RCC 7860 (cell line): ENCODE data around the gene LDLRAD4.

Source experiments
- DNase-seq: peaks from one replicate; pipeline ENCODE4 v3.0.0-alpha.2; 2015; ENCODE audit warnings: low spot score
- FAIRE-seq: peaks from 2 replicates; lab custom pipeline; 2012; peaks lifted over from hg19 to GRCh38; lab: Jason Lieb, UNC

The LDLRAD4 gene

DNA sequence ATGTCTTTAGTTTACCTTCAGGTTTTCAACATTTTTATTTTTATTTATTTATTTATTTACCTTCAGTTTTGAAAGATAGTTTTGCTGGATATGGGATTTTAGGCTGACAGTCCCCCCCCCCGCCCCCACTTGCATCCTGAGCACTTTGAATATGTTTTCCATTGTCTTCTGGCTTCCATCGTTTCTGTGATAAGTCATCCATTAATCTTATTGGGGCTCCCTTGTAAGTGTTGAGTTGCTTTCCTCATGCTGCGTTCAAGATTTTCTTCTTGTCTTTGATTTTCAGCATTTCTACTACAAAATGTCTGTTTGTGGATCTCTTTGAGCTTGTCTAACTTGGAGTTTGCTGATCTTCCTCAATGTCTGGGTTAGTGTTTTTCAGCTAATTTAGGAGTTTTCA, 19.4 kb upstream of the LDLRAD4 start:
- FAIRE-seq: no peak
- DNase-seq: no peak

DNA sequence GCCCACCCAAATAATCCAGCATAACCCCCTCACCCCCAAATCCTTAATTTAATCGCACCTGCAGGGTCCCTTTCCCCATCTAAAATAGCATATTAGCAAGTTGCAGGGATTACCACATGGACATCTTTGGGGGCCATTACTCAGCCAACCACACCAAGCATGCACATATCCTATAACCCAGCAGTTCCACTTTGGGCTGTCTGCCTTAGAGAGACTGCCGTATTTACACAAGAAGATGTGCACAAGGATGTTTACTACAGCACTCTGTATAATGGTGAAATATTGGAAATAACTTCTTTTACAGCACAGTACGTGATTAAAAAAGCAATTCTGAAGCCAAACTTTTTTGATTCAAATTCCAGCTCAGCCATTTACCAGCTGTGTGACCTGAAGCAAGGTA, 17.3 kb upstream of the LDLRAD4 start:
- no peak for FAIRE-seq
- DNase-seq: no peak

DNA sequence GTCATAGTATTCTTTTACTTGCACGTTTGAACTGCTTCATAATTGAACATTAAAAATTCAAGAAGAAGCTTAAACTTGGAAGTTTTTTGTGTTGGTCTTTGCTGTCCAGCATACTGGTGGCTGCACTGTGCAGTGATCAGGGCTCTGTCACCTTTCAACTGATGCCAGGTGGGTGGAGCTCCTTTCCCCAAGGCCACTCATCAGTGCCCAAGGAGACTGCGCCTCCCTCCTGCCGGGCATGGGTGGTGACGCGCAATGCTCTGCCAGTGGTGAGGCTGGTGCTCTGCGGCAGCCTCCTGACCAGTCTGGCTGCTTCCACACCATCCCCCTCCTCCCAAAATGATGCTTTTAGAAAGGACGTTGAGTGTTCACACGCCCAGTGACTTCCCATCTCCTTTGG, 16.0 kb upstream of the LDLRAD4 start:
- DNase-seq (no peak), FAIRE-seq (no peak)

DNA sequence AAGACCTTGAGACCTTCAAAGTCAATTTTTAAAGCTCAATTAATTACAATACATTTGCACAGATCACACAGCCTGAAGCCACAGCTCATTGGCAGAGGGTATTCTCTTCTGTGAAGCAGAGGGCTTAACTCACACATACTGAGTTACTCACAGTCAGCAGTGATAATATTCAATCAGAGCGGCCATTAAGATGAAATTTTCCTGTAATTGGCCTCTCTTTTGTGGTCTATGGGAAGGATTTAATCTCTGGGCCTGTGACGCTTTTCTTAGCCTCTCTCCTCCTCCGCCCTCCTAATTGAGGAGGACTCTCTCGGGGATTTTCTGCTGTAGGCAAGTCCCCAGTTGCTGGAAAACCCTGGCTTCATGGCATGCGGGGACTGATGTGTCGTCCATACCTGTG, 12.3 kb upstream of the LDLRAD4 start:
- FAIRE-seq (no peak), DNase-seq (no peak)

DNA sequence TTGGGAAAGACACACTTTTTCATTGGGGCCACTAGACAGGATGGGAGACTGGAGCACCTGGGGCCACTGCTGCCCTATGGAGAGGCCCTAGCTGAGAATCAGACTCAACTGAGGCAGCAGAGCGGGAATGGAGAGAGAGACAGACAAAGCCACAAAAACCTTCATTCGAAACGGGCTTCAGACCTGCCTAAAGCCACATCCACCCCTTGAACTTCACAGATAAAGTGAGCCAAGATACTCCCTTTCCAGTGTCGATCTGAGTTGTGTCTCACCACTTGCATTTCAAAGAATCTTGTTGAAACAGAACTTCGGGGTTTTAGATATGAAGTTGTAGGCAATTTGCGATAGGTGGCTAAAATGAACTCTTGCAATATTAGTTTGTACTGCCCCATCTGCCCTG, 11.3 kb upstream of the LDLRAD4 start:
- FAIRE-seq: no peak
- no peak for DNase-seq

DNA sequence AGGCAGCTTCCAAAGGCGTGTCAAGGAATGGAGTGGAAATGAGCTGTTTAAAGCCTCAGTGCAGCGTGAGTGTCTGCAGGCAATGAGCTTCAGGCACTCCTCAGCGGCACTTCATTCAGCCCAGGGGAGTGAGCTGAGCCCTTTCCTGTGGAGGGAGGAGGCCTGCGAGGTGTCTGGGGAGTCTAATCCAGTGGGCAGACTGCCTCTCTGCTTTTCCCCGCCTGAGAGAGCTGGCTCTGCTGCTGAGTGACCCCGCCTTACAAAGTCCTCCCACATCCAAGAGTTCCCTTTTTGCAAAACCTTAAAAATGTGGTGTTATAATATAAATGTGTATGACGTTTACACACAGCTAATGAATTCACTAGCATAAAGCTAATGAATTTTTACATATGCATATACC, 7.0 kb upstream of the LDLRAD4 start:
- FAIRE-seq: no peak
- no peak for DNase-seq

DNA sequence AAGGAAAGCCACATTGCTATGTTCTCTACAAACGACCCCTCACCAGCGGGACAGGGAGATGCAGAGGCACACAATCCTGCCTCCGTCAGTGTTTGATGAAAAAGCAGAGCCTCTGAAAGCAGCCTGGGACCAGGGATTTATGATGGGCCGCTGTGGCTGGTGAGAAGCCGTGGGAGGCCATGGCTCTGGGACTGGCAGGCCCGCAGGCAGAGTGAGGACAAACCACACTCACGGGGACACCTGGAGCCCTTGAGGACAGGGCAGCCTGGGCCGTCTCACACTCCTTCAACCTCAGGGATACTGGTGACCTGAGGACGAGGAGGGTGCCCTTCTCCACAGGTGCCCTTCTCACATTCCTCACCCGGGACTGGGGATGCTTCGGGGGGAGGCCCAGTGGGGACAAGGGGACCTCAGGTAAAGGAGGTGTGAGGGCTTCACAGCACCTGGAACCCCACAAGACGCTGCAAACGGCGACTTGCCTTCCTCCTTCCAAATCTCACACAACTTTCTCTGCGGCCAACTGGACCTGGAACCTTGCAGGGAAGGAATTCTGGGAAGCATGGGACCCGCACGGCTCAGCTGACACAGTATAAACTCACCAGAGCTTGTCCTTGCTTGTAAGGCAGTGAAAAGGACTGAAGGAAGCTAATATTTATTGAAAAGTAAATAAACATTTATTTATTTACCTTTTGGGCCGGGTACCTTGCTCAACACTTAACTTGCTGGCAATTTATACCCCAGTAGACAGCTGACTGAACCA, 5.3 kb upstream of the LDLRAD4 start:
- FAIRE-seq (no peak), DNase-seq (no peak)

DNA sequence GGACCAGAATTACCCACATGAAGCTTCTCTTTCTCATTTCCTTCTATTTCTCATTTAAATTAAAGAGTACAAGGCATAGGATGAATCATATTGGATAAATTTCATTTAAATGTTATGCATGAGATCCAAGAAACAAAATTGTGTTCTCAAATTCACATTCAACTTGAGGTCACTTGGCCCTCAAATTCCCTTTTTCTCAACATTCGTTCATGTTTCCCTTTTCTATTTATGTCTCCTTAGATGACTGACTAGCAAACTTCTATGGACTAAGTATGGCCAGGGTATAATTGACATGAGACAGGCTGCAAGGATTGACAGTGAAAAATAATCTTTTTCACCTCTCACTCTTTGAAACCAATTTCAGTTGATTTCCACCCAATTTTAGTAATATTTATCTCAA, 4.0 kb upstream of the LDLRAD4 start:
- no peak for DNase-seq
- FAIRE-seq: no peak

DNA sequence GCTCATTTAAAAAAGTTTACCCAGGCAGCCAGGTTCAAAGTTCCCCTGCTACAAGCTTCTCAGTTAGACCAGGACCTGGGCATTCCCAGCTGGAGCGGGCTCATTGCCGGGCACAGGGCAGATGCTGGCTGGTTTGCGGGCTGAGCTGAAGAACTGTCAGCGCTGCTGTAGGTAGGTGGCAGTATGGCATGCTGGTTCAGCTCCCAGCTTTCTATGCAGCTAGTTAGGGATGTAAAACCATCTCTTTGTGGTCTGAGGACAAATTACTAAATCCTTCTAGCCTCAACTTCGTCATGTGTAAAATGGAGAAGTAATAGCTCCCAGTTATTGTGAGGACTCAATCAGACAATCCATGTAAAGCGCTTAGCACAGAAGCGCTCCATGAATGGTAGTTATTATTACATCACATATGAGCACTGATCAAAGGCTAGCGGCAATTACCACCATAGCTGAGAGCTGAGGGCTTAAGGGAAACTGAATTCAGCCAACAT, 2.4 kb upstream of the LDLRAD4 start:
- DNase-seq: peak; percentile 16
- FAIRE-seq: no peak

DNA sequence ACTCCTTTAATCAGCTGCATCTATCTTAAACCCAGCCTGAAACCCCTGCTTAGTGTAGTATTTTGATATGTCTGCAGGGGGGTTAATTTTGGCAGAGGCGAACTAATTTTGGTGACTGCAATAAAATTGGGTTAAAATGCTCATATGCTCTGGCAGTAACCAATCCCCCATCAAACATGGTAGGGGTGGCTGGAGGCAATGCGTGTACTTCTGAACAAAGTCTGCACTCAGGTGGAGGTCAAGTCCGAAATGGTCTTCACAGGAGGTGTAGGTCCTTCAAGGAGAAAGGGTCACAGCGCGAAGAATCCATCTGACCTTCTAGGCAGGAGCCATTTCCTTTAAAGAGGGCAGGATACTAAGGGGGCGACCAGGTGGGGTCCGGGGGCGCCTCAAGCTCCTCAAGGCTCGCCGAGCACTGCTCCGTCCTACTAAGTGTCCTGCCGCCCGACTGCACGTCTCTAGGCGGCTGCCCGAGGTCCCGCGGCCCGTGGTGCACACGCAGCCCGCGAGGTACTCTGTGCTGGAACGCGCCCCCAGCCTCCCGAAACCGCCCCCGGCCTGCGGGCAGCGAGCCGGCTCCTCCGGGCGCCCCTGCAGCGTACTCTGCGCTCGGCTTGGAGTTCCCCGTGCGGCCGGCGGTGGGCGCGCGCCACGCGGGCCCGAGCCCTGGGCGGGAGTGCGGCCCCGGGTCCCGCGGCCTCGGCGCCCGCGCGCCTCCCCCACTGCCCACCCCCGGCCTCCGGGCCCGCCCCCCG, 1.7 kb upstream of the LDLRAD4 start:
- DNase-seq: no peak
- FAIRE-seq: no peak

DNA sequence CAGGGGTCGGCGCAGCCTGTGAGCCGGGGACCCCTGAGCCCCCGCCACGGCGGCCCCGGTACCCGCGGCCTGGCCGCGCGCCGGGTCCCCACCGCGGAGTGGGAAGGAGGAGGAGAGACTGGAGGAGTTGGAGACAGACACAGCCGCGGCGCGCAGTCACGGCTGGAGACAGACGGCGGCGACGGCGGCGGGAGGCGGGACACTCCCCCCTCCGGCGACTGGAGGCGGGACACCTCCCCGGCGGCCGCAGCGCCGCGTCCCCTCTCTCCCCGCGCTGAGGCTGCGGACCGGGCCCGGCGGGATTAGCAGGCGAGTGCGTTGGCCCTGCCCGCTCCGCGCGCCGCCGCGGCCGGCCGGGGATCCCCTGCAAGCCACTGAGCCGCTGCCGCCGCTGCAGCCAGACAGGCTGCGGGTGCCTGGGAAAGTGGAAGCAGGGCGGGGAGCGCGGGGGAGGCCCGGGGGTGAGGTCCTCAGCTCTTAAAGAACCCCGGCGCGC, 1.0 kb upstream of the LDLRAD4 start:
- no peak for DNase-seq
- no peak for FAIRE-seq

DNA sequence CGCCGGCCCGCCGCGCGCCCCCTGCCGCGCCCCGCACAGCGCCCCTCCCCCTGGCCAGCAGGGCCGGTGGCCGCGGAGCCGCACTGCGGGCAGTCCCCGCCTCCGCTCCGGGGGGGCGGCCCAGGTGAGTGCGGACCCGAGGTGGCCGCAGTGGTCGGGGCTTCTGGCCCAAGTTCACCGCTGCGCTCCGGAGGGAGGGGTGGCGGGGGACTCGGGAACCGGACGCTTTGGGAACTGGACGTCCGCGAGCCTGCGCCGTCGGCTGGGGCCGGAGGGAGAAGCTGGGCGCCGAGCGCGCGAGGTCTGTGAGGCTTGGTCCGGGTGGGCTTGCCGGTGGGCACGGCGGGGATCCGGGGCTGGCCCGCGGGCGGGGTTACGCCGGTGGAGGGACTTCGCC, 591 bp upstream of the LDLRAD4 start:
- DNase-seq (no peak), FAIRE-seq (no peak)

DNA sequence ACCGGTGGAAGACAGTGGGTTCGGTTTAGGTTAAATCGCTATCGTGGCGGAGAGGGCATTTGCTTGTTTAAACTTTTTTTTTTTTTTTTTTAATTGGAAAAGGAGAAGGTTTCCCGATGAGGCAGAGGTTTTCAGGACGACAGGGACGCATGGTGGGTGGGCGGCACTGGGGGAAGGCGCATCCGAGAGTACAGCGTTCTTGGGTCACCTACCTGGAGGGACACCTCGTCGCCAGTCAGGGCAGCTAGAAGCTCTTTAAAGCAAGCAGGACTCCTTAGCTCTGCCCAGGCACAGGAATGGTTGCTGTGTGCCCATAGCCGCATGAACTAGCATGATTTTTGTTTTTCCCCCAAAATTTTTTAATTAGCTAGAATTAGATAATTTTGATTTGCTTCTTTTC, 437 bp downstream of the LDLRAD4 start:
- FAIRE-seq (no peak), DNase-seq (no peak)

DNA sequence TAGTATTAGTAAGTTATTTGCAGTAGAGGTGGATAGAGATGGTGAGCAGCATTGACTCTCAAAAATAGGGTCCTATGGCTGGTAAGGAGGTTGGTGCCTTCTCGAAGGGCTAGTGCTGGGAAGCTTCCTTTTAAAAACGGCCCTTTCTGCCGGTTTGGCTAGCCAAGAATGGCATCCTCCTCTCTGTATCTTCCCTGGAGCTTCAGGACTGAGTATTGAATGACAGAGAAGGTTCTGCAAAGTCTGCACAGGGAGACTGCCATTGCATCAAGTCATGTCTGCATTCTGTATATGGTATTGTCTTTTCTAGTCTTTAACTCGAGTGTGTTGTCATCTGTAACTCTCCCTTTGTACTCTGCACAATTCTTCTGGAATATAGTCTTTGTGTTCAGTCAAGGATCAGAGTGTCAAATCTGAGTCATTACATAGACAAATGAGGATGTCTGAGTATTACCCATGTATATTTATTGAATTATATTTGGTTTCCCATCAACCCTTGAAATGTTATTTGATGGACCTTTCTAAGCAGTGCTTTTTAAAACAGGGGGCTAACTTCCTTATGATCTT, 1.1 kb downstream of the LDLRAD4 start:
- no peak for FAIRE-seq
- no peak for DNase-seq

DNA sequence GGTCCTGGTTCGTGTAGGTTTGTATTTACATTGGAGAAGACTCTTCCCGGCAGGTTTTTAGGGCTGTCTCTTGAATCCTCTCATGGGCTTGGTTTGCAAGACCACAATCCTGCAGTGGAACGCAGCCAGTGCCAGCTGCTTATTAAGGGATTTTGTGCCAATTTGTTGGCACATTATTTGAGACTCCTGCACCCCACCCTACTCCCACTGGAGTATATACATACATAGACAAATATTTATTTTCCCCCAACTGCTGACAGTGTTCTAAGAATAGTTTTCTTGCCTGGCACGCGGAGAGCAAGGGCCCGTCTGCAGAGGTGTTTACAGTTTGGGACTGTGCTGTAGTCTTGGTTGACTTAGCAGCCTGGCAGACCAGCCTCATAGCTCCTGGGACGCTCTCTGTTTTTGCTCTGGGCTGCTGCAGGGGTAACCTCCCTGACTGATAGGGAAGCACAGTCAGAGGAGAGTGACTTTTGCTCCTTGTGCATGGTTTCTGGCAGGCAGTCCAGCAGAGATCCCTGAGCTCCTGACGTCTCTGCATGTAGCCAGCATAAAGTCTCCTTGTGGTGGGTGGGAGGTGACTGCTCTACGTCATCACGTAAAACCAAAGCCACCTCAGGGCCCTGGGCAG, 1.9 kb downstream of the LDLRAD4 start:
- FAIRE-seq: no peak

DNA sequence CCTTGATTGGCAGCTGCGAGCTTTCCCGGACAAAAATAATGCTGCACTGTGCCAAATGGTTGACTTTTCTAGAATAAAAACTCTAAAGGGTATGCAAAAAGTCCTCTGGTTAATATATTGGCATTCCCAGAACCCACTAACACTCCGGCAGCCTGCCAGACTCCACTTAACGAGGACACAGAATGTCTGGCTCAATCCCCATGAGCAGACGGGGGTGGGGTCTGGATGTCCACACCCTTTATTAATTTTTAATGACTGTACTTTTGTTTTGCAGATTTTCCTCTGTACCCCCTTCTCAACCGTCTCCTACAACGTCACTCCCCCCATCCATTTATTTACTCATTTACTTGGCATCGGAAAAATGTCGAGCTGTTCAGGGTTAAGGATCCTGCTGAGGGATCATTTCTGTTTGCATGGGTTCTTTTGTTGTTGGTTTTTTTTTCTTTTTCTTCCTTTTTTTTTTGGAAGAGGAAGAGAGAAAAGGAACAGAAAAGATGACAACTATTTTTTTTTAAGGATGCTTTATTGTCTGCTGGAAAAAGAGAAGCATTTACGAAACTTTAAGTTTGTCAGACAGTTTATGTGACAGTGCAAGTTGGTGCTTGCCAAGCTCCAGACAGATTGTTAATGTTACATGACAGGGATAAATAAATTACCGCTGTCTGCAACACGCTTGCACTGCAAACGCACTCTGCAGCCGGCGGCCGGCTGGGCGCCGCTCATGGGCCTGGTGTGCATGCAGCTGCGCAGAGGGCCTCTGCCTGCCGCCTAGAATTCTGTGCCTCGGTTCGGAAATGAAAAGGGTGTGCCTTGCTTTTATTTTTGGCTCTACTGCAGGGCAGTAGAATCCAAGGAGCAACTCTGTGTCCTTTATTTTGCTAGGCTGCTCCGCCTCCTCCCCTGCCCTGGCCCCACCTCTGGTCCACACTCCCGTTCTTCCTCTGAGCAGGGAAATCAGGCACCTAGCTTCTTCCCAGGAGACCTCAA, 3.6 kb downstream of the LDLRAD4 start:
- no peak for FAIRE-seq

More for the DNA sequence above, 1.9 kb downstream of the LDLRAD4 start:
- DNase-seq: no peak

DNA sequence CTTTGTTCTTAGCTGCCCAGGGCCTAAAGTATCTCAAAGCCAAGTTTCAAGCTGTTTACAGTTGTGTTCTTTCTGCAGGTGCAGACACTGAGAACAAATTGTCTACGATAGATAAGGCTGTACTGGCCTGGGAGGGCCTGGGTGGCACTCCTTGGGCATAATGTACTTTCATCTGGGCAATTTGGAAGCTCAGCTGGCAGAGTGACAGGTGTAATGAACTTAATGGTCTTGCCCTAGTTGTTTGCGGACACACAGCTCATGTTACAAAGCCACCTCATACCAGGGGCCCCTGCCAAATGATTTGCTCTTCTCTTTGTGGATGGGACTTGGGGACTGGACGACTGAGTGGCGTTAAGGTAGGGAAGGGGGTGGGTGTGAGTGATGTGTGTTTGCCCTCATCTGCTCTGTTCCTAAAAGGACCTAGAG, 4.3 kb downstream of the LDLRAD4 start:
- no peak for DNase-seq
- no peak for FAIRE-seq

More for the DNA sequence above, 3.6 kb downstream of the LDLRAD4 start:
- no peak for DNase-seq

DNA sequence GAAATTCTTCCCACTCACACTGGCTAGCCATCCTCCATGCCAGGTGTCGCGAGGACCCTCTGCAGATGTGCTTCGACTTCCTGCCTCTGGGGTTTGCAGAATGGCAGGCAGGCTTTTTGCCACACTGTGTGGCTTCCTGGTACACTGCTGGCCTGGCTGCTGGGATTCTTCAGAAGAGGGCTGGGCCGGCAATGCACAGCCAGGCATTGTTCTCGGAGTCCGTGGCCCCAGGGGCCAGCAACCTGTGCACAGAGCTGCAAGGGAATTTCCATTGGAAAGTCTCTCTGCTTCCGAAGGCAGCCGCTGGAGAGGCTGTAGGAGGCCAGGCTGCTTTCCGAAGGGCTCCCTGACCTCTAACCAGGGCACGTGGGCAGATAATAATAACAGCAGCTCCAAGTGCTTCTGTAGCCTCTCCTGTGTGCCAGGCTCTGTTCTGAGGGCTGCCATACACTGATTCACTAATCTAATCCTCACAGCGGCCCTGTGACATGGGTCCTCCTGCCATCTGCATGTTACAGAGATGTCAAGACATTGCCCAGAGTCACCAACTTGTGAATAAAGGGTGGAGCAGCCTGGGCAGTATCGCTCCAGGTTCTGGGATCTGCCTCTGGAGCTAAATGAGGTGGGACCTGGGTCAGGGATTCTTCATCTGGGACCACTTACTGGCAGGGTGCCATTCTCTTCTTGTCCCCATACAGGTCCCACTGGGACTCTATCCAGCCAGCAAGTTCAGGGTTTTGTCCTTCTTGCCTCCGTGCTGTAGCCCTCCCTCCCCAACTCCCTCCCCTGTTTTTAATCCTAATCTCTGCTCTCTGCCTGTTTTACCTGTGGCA, 5.0 kb downstream of the LDLRAD4 start:
- DNase-seq (no peak), FAIRE-seq (no peak)

DNA sequence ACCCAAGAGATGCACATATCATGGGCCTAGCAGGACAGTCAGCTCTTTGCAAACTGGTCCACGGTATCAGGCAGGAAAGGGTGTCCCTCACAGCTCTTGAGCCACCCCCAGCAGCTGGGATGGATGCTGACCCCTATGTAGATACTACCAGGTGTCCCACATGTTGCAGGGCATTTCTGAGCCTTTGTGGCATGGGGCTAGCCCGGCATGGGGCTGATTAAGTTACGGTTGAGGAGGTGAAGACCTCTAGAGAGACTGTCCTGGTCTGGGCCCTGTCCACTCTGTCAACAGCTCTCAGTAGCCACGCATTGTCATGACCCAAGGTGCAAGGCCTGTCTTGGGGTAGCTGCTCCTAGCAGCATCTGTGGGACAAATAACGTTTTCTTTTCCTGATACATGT, 6.7 kb downstream of the LDLRAD4 start:
- no peak for FAIRE-seq
- DNase-seq: no peak
